Measurements from ENCODE around the gene KBTBD7.
"Not testable (repeated sequence)": the region's sequence is repeated elsewhere in the genome, so short reads cannot be mapped to it uniquely, and the experiment has no call there.

Gene KBTBD7

DNA sequence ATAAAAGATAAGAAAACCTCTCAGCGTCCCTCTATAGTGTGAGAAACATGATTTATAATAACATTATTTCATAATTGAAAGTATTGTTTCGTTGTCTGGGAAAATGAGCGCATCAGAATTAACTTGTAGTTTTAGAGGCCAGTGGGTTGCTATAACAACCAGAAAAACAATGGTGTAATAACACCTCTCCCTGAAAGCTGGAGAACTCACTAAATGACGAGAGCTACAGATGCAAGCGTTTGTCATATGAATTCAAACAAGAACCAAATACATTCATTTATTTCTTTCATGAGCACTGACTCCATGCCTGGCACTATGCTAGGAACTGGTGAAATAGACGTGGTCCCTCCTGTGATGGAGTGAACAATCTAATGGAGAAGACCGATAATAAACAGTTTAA is 16.3 kb downstream of the KBTBD7 start:
- peaks cover 1% of the 10 kb centered on the region for H3K4me1 Mint-ChIP-seq (ENCODE audit: low read depth)
- peaks cover 2% of the 10 kb centered on the region for H3K36me3 Mint-ChIP-seq (ENCODE audit: low read depth)
- no peak for DNase-seq (ENCODE audit: low spot score)
- H3K27me3 Mint-ChIP-seq (ENCODE audit: low read depth) = no peaks in the 10 kb centered on the region
- H3K9me3 Mint-ChIP-seq = peaks cover 25% of the 10 kb centered on the region
- H3K4me3 Mint-ChIP-seq = no peak overlapping the region
- no peak overlapping the region for H3K27ac Mint-ChIP-seq

DNA sequence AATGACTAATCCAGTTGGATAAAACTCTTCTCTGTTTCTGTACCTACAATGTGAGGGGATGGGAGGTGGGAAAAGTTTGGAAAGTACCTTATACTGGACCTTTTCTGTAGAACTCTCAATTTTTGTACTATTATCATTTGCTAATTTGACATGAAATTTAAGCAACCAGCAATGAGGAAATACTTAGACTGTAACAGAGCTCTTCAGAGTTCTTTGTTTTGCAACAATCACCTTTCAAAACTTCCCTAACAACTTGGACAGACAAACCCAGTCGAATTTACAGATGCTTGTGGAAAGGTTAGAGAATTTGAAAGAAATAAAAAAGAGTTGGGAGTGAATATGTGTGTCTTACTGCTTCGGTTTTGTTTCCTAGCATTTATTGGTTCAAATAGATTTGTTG is 16.8 kb downstream of the KBTBD7 start:
- Mint-ChIP-seq H3K4me3 (no peak overlapping the region), H3K4me1 (ENCODE audit: low read depth) (peaks cover 1% of the 10 kb centered on the region), H3K27me3 (ENCODE audit: low read depth) (no peaks in the 10 kb centered on the region), H3K36me3 (ENCODE audit: low read depth) (peaks cover 2% of the 10 kb centered on the region), H3K27ac (no peak overlapping the region), H3K9me3 (peaks cover 25% of the 10 kb centered on the region)
- DNase-seq (ENCODE audit: low spot score) = no peak

DNA sequence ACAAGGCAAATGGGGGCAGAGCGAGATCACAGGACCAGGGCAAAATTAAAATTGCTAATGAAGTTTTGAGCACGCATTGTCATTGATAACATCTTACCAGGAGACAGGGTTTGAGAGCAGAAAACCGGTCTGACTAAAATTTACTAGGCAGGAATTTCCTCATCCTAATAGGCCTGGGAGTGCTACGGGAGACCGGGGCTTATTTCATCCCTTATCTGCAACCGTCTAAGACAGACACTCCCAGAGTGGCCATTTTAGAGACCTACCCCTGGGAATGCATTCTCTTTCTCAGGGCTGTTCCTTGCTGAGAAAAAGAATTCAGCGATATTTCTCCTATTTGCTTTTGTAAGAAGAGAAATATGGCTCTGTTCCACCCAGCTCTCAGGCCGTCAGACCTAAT is 18.8 kb downstream of the KBTBD7 start:
- H3K4me1 Mint-ChIP-seq (ENCODE audit: low read depth) = not testable (repeated sequence)
- peaks cover 25% of the 10 kb centered on the region for H3K9me3 Mint-ChIP-seq

DNA sequence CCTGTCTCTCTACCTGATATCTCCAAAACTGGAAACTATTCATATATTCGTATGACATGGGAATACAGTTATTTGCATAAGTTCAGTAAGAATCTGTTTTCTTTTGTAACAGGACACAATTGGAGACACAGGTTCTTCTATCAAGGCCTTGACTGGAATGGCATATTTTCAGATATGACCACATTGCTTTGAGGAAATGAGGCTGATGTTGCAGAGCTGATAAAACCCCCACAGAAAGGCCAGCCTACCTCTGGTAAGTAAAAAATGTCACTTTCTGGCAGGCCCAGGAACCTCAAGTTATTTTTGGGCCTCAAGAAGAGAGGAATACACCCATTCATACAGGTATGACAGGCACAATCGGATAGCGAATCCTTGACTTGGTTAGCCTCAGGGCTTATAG is 32.2 kb downstream of the KBTBD7 start:
- no peaks in the 10 kb centered on the region for H3K9me3 Mint-ChIP-seq
- no peak for DNase-seq (ENCODE audit: low spot score)
- H3K4me3 Mint-ChIP-seq = no peak overlapping the region
- H3K4me1 Mint-ChIP-seq (ENCODE audit: low read depth) = peaks cover 2% of the 10 kb centered on the region
- H3K36me3 Mint-ChIP-seq (ENCODE audit: low read depth) = no peaks in the 10 kb centered on the region
- no peaks in the 10 kb centered on the region for H3K27me3 Mint-ChIP-seq (ENCODE audit: low read depth)
- no peak overlapping the region for H3K27ac Mint-ChIP-seq

More for the DNA sequence above, 18.8 kb downstream of the KBTBD7 start:
- H3K27ac Mint-ChIP-seq; H3K4me3 Mint-ChIP-seq; H3K36me3 Mint-ChIP-seq (ENCODE audit: low read depth); DNase-seq (ENCODE audit: low spot score); H3K27me3 Mint-ChIP-seq (ENCODE audit: low read depth): not testable (repeated sequence)

DNA sequence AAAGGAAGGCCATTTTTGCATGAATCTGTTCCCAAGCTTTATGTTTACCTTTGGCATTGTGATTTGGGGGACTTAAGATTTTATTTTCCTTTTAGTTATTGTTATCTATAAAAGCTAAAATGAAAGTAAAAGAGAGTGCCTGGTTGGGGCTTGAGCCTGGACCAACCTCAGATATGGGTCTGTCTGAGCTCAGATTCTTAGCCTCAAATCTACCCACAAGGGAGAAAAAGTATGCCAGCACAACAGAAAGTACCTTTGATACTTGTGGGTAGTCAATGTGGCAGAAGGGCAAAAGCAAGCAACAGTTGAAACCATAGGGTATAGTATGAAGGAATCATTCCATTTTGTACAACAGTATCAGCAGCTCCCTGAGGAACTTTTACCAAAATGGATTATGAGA is 35.2 kb downstream of the KBTBD7 start:
- no peaks in the 10 kb centered on the region for H3K36me3 Mint-ChIP-seq (ENCODE audit: low read depth)
- DNase-seq (ENCODE audit: low spot score) = no peak
- no peak overlapping the region for H3K27ac Mint-ChIP-seq
- H3K4me3 Mint-ChIP-seq = no peak overlapping the region
- H3K9me3 Mint-ChIP-seq = no peaks in the 10 kb centered on the region
- no peaks in the 10 kb centered on the region for H3K27me3 Mint-ChIP-seq (ENCODE audit: low read depth)
- peaks cover 2% of the 10 kb centered on the region for H3K4me1 Mint-ChIP-seq (ENCODE audit: low read depth)

DNA sequence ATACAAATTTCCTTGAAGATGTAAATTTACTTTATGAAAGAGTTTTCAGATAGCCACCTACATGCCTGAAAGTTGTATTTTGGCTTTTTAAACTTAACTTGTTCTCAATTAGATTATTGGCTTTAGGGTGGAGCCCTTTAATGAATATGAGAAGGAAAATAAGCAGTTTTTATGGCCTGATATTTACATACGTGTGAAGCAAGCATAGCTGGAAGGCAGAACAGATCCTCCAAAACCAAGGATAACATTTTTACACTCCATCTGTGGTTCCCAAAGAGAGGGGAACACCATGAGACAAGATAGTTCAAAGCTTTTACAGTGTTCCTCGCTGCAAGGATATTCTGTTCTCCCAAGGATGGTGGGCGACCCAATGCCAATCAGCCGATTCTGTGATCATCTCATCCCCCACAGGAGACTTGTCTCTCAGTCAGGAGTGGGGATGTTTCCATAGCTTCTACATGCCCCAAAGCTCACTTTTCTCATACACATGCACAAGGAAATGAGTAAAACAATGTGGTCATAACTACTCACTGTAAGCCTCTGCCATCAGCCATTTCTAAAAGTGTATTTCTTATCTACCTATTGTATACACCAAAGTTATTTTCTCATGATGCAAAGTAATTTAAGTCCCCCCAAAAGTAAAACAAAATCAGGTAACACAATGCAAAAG is 37.2 kb downstream of the KBTBD7 start:
- no peak overlapping the region for H3K4me3 Mint-ChIP-seq
- no peak for DNase-seq (ENCODE audit: low spot score)
- peaks cover 6% of the 10 kb centered on the region for H3K9me3 Mint-ChIP-seq
- H3K4me1 Mint-ChIP-seq (ENCODE audit: low read depth) = peaks cover 2% of the 10 kb centered on the region
- H3K27ac Mint-ChIP-seq = no peak overlapping the region
- peaks cover 2% of the 10 kb centered on the region for H3K36me3 Mint-ChIP-seq (ENCODE audit: low read depth)
- H3K27me3 Mint-ChIP-seq (ENCODE audit: low read depth) = no peaks in the 10 kb centered on the region

DNA sequence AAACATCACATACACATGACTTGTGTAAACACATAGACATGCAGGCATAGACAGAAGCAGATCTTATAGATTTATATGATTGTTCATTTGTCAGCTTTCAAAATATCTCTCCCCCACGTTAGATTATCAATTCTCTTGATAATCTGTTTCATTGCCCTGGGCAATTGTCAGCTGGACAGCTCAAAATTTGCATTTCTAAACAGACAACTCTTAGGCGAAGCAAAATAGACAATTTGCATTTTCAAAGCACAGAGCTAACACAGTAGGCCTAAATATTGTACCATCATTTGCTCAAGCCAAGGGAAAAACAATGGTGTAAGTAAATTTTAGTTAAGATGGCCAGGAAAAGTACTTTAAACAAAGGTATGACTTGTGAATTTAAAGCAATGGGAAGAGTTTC is 37.7 kb downstream of the KBTBD7 start:
- peaks cover 2% of the 10 kb centered on the region for H3K4me1 Mint-ChIP-seq (ENCODE audit: low read depth)
- no peak overlapping the region for H3K27ac Mint-ChIP-seq
- no peak for DNase-seq (ENCODE audit: low spot score)
- H3K36me3 Mint-ChIP-seq (ENCODE audit: low read depth) = peaks cover 3% of the 10 kb centered on the region
- no peaks in the 10 kb centered on the region for H3K27me3 Mint-ChIP-seq (ENCODE audit: low read depth)
- H3K9me3 Mint-ChIP-seq = peaks cover 11% of the 10 kb centered on the region
- no peak overlapping the region for H3K4me3 Mint-ChIP-seq

DNA sequence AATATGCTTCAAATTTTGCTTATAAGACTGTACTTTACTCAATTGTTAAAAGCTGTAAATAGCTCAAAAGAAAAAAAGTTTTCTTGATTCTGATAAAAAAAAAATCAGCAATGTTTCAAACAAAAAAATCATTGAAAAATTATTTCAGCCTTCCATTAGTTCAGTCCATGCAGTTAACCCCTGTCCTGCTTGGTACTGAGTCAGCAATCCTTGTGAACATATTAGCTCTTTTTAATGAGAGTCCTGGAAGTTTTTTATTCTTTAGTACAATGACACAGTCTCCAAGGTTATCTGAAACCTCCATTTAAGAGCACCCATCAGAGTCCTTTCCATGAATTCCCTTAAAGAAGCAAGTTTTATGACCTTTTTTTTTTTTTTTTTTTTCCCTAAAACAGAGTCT is 40.3 kb downstream of the KBTBD7 start:
- H3K9me3 Mint-ChIP-seq = peaks cover 37% of the 10 kb centered on the region
- no peaks in the 10 kb centered on the region for H3K27me3 Mint-ChIP-seq (ENCODE audit: low read depth)
- no peak overlapping the region for H3K27ac Mint-ChIP-seq
- H3K36me3 Mint-ChIP-seq (ENCODE audit: low read depth) = peaks cover 26% of the 10 kb centered on the region
- H3K4me3 Mint-ChIP-seq = no peak overlapping the region
- no peak for DNase-seq (ENCODE audit: low spot score)
- H3K4me1 Mint-ChIP-seq (ENCODE audit: low read depth) = no peaks in the 10 kb centered on the region

DNA sequence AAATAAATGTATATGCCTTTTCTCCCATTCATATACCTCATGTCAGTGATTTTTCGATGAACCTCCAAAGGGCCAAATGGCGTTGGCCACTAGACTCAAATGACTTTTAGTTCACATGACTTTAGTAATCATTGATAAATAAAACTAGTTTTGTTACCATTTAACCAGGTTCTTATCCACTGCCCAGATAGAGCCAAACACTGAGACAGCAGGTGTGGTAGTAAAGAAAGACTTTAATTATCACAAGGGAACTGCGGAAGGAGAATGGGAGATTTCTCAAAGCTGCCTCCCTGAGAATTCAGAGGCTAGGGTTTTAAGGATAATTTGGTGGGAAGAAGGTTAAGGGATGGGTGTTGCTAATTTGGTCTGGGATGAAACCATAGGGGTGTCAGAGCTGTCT is 42.4 kb downstream of the KBTBD7 start:
- H3K27me3 Mint-ChIP-seq (ENCODE audit: low read depth) = no peaks in the 10 kb centered on the region
- H3K9me3 Mint-ChIP-seq = peaks cover 55% of the 10 kb centered on the region
- DNase-seq (ENCODE audit: low spot score) = no peak
- H3K4me3 Mint-ChIP-seq = no peak overlapping the region
- H3K4me1 Mint-ChIP-seq (ENCODE audit: low read depth) = no peaks in the 10 kb centered on the region
- no peak overlapping the region for H3K27ac Mint-ChIP-seq
- H3K36me3 Mint-ChIP-seq (ENCODE audit: low read depth) = peaks cover 39% of the 10 kb centered on the region

DNA sequence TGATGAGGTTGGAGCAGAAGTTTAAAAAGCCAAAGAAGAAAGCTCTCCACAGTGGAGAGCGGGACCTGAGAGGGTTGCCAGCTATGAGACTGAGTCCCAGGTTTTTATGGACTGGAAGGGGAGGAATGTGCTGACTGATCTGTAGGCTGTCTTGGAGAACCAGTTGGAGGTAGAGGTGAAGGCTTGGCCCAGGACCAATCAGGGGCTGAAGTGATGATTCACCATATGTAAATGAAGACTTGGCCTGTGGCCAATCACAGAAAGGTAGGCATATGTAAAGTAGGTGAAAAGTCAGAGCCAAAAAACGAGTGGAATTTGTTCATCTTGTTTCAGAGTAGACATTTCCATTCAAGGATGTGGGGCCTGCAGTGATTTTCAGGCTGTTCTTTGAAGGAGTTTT is 44.3 kb downstream of the KBTBD7 start:
- H3K27me3 Mint-ChIP-seq (ENCODE audit: low read depth) = no peaks in the 10 kb centered on the region
- H3K4me1 Mint-ChIP-seq (ENCODE audit: low read depth) = no peaks in the 10 kb centered on the region
- H3K4me3 Mint-ChIP-seq = no peak overlapping the region
- no peak overlapping the region for H3K27ac Mint-ChIP-seq
- DNase-seq (ENCODE audit: low spot score) = no peak
- peaks cover 71% of the 10 kb centered on the region for H3K9me3 Mint-ChIP-seq
- H3K36me3 Mint-ChIP-seq (ENCODE audit: low read depth) = peaks cover 40% of the 10 kb centered on the region

DNA sequence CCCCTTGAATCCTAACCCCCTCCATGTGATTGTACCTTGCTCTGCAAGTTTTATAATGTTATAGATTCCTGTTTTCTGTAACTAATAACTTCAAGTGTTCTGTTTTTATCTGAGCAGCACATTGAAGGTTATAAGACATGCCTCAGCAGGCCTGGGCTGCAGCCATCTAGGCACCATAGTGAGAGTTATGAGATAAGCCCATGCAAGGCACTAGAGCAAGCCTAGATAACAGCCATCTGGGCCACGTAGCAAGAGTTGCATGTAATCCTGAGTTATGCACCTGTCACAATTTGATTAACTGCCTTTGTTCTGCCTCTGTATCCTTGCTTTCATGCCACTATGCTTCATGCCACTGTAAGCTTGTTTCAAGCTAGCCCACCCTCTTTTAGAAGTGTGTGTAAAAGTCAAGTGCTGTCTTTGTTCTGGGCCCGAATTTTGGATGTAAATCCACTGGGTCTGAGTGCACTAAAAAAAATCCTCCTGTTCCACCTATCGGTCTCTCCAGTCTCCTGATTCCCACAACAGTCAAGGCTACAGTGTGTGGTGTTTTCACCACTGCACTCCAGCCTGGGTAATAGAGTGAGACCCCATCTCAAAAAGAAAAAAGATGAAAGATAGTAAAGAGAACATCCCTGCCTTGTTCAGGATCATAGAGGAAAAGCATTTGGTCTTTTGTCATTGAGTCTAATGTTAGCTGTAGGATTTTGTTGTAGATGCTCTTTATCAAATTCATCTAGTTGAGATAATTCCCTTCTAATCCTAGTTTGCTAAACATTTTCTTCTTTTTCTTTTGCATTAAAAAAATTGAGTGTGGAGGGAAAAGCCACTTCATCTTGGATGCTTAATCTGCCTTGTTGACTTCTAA is 45.7 kb downstream of the KBTBD7 start:
- Mint-ChIP-seq H3K27ac (no peak overlapping the region), H3K4me3 (no peak overlapping the region), H3K36me3 (ENCODE audit: low read depth) (peaks cover 42% of the 10 kb centered on the region), H3K27me3 (ENCODE audit: low read depth) (no peaks in the 10 kb centered on the region), H3K4me1 (ENCODE audit: low read depth) (no peaks in the 10 kb centered on the region), H3K9me3 (peaks cover 71% of the 10 kb centered on the region)
- no peak for DNase-seq (ENCODE audit: low spot score)

DNA sequence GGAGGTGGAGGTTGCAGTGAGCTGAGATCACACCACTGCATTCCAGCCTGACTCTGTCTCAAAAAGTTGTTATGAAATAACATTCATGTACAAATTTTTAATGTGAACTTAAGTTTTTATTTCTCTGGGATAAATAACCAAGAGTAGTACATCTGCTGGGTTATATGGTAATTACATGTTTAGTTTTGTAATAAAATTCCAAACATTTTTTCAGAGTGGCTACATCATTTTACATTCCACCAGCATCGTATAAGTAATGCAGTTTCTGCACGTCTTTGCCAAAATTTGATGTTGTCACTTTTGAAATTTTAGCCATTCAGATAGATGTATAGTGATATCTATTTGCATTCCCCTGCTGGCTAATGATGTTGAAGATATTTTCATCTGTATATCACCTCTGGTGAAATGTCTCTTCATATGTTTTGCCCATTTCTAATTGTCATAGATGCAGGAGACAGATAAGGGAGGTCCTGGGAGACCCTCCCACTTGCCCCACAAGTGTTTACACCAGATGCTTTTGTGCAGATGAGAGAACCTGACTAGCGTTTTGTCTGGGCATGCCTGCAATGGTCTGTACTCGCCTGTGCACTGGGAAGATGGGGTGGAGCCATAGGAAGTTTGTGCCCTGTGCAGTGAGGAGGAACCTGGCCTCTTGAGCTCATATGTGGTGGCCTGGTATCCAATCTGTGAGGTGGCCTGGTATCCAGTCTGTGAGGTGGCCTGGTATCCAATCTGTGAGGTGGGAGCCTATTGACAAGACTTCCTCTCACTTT is 49.0 kb downstream of the KBTBD7 start:
- no peak for DNase-seq (ENCODE audit: low spot score)
- Mint-ChIP-seq H3K27ac (no peak overlapping the region), H3K27me3 (ENCODE audit: low read depth) (no peaks in the 10 kb centered on the region), H3K9me3 (peaks cover 47% of the 10 kb centered on the region), H3K36me3 (ENCODE audit: low read depth) (peaks cover 28% of the 10 kb centered on the region), H3K4me1 (ENCODE audit: low read depth) (no peaks in the 10 kb centered on the region), H3K4me3 (no peak overlapping the region)

DNA sequence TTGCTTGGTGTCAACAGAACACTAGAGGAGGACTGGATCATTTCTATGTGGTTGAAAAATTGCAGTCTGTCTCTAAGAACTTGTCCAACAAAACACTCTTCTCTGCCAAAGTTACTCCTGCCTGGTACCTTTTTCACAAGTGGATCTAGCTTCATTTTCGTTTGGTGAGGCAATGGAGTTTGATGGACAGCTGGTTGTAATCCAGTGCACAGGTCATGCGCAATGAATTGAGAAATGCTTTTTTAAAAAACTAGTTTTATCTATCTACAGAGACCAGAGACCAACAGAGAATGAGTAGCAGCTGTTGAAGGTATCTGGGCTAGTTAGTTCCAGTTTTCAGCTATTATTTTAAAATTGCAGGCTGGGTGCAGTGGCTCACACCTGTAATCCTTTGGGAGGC is 49.8 kb downstream of the KBTBD7 start:
- Mint-ChIP-seq H3K4me1 (ENCODE audit: low read depth) (no peaks in the 10 kb centered on the region), H3K27me3 (ENCODE audit: low read depth) (no peaks in the 10 kb centered on the region)

More for the DNA sequence above, 49.8 kb downstream of the KBTBD7 start:
- H3K27ac Mint-ChIP-seq = no peak overlapping the region
- H3K4me3 Mint-ChIP-seq = no peak overlapping the region
- peaks cover 22% of the 10 kb centered on the region for H3K36me3 Mint-ChIP-seq (ENCODE audit: low read depth)
- no peak for DNase-seq (ENCODE audit: low spot score)
- H3K9me3 Mint-ChIP-seq = peaks cover 39% of the 10 kb centered on the region
